DND-41 (cell line): Measurements from ENCODE around the gene CES4A.

Experiments
- CTCF ChIP-seq: IDR thresholded peaks from 2 replicates; pipeline ENCODE4 v1.5.1; 2012; ENCODE audit warnings: borderline replicate concordance, low read length, moderate library complexity, mild to moderate bottlenecking; ENCODE audit not compliant: poor library complexity, severe bottlenecking; ENCODE audit errors: extremely low read depth
- EZH2 ChIP-seq: IDR thresholded peaks from 3 replicates; pipeline ENCODE4 v1.6.1; 2012; ENCODE audit warnings: borderline replicate concordance, low read depth, mild to moderate bottlenecking, moderate library complexity, low read length, inconsistent platforms; ENCODE audit not compliant: severe bottlenecking

GRCh38 chr16:66943426-66944053 lies 44.8 kb upstream of the CES4A start:
- TF ChIP-seq CTCF, result no peak
- no peak for TF ChIP-seq EZH2
